WTC11 (cell line): ENCODE data around the gene PIGZ. TPM values are rescaled to one million over a fixed set of nuclear protein-coding genes. Genes with fewer than 3 reads are reported as not detected.

ENCODE experiments used
- ATAC-seq: fragments of 200-7000 bp; cut with Tn5 transposase; 2 replicates; pipeline ENCODE4 v1.10.0; 2021; ENCODE audit warnings: mild to moderate bottlenecking, moderate library complexity
- CTCF ChIA-PET: fragments of 300-600 bp; sonication (Branson Sonifier 250); formaldehyde crosslinking; loops from one replicate; lab custom pipeline; 2021; ENCODE audit warnings: antibody characterized with exemption; lab: Charles Lee
- POLR2A ChIA-PET: fragments of 350-600 bp; sonication (Branson Sonifier 250); formaldehyde crosslinking; loops from one replicate; lab custom pipeline; 2021; ENCODE audit warnings: antibody characterized with exemption; lab: Charles Lee
- DNase-seq: peaks from one replicate; pipeline ENCODE4 v3.0.0; 2021; ENCODE audit warnings: low spot score
- H3K27ac Mint-ChIP-seq: 2 replicates; pipeline ENCODE4 v1.8.0; 2021; ENCODE audit warnings: mixed read lengths
- H3K27me3 Mint-ChIP-seq: 2 replicates; pipeline ENCODE4 v1.8.0; 2021; ENCODE audit warnings: low read depth, mild to moderate bottlenecking, moderate library complexity, mixed read lengths
- H3K36me3 Mint-ChIP-seq: 2 replicates; pipeline ENCODE4 v1.8.0; 2021; ENCODE audit warnings: mixed read lengths
- H3K4me1 Mint-ChIP-seq: 2 replicates; pipeline ENCODE4 v1.8.0; 2022; ENCODE audit warnings: mixed read lengths
- H3K4me3 Mint-ChIP-seq: 2 replicates; pipeline ENCODE4 v1.8.0; 2021; ENCODE audit warnings: mild to moderate bottlenecking, moderate library complexity, mixed read lengths
- H3K9me3 Mint-ChIP-seq: 2 replicates; pipeline ENCODE4 v1.8.0; 2021; ENCODE audit warnings: mixed read lengths
- ELF4 ChIP-seq: sonication (generic); formaldehyde crosslinking; IDR thresholded peaks from 2 replicates; pipeline ENCODE4 v1.8.1; 2022; ENCODE audit warnings: low read depth, mild to moderate bottlenecking, moderate library complexity, missing genetic modification reagents
- ESRRA ChIP-seq: sonication (generic); formaldehyde crosslinking; IDR thresholded peaks from 2 replicates; pipeline ENCODE4 v1.8.1; 2022; ENCODE audit warnings: mild to moderate bottlenecking, missing genetic modification reagents, borderline replicate concordance
- GABPB1 ChIP-seq: sonication (generic); formaldehyde crosslinking; IDR thresholded peaks from 2 replicates; pipeline ENCODE4 v1.8.1; 2023; ENCODE audit warnings: mild to moderate bottlenecking, missing genetic modification reagents
- GRHL2 ChIP-seq: fragments of 250-450 bp; sonication (Bioruptor Pico); IDR thresholded peaks from 2 replicates; pipeline ENCODE4 v1.8.0; 2022; ENCODE audit warnings: mild to moderate bottlenecking, moderate library complexity; ENCODE audit not compliant: insufficient replicate concordance, severe bottlenecking
- JAZF1 ChIP-seq: fragments of 250-450 bp; sonication (Bioruptor Pico); IDR thresholded peaks from 2 replicates; pipeline ENCODE4 v1.9.0; 2021; ENCODE audit warnings: moderate library complexity, mild to moderate bottlenecking, inconsistent platforms
- NFATC4 ChIP-seq: fragments of 250-450 bp; sonication (Bioruptor Pico); IDR thresholded peaks from 2 replicates; pipeline ENCODE4 v1.9.0; 2021; ENCODE audit warnings: mild to moderate bottlenecking
- NR3C1 ChIP-seq: sonication (generic); formaldehyde crosslinking; conservative IDR thresholded peaks from 2 replicates; pipeline ENCODE4 v1.8.1; 2023; ENCODE audit warnings: low read depth, mild to moderate bottlenecking, missing genetic modification reagents
- OVOL2 ChIP-seq: fragments of 250-450 bp; sonication (Bioruptor Pico); IDR thresholded peaks from 2 replicates; pipeline ENCODE4 v1.9.0; 2021; ENCODE audit warnings: mild to moderate bottlenecking, borderline replicate concordance
- RELA ChIP-seq: sonication (generic); formaldehyde crosslinking; IDR thresholded peaks from 2 replicates; pipeline ENCODE4 v1.8.1; 2022; ENCODE audit warnings: missing genetic modification reagents, mild to moderate bottlenecking, borderline replicate concordance
- SP1 ChIP-seq: sonication (generic); formaldehyde crosslinking; conservative IDR thresholded peaks from 2 replicates; pipeline ENCODE4 v1.8.1; 2022; ENCODE audit warnings: missing genetic modification reagents
- TCF7 ChIP-seq: sonication (generic); formaldehyde crosslinking; IDR thresholded peaks from 2 replicates; pipeline ENCODE4 v1.8.0; 2022; ENCODE audit warnings: mild to moderate bottlenecking, low read depth, missing genetic modification reagents, moderate library complexity
- TEAD4 ChIP-seq: sonication (generic); formaldehyde crosslinking; IDR thresholded peaks from 2 replicates; pipeline ENCODE4 v1.8.0; 2022; ENCODE audit warnings: mild to moderate bottlenecking, missing genetic modification reagents
- TP53 ChIP-seq: sonication (generic); formaldehyde crosslinking; IDR thresholded peaks from 2 replicates; pipeline ENCODE4 v1.8.1; 2023; ENCODE audit warnings: mild to moderate bottlenecking, missing genetic modification reagents
- ZNF138 ChIP-seq: sonication (generic); formaldehyde crosslinking; conservative IDR thresholded peaks from 2 replicates; pipeline ENCODE4 v1.8.1; 2022; ENCODE audit warnings: mild to moderate bottlenecking, moderate library complexity, missing genetic modification reagents
- ZNF219 ChIP-seq: sonication (generic); formaldehyde crosslinking; IDR thresholded peaks from 2 replicates; pipeline ENCODE4 v1.8.0; 2023; ENCODE audit warnings: missing genetic modification reagents, mild to moderate bottlenecking, borderline replicate concordance
- ZNF263 ChIP-seq: sonication (generic); formaldehyde crosslinking; IDR thresholded peaks from 2 replicates; pipeline ENCODE4 v1.8.1; 2022; ENCODE audit warnings: low read depth, mild to moderate bottlenecking, moderate library complexity, missing genetic modification reagents
- ZNF423 ChIP-seq: fragments of 250-450 bp; sonication (Bioruptor Pico); IDR thresholded peaks from 2 replicates; pipeline ENCODE4 v2.1.2; 2022; ENCODE audit warnings: mild to moderate bottlenecking, moderate library complexity
- total RNA-seq: library from RNA; stranded (reverse); gene quantifications from 3 replicates; pipeline ENCODE4 v1.2.3, GENCODE V29; 2021
- TF ChIP-seq, protein P1 (sequence below): sonication (generic); formaldehyde crosslinking; IDR thresholded peaks from 2 replicates; pipeline ENCODE4 v1.8.0; 2022; ENCODE audit warnings: mild to moderate bottlenecking, missing genetic modification reagents
- TF ChIP-seq, protein P2 (sequence below): sonication (generic); formaldehyde crosslinking; IDR thresholded peaks from 2 replicates; pipeline ENCODE4 v1.8.0; 2022; ENCODE audit warnings: mild to moderate bottlenecking, missing genetic modification reagents
- TF ChIP-seq, protein P3 (sequence below): fragments of 250-450 bp; sonication (Bioruptor Pico); IDR thresholded peaks from 2 replicates; pipeline ENCODE4 v1.9.0; 2021; ENCODE audit warnings: mild to moderate bottlenecking
- TF ChIP-seq, protein P4 (sequence below): sonication (generic); formaldehyde crosslinking; IDR thresholded peaks from 2 replicates; pipeline ENCODE4 v1.8.1; 2022; ENCODE audit warnings: low read depth, missing genetic modification reagents, borderline replicate concordance
- TF ChIP-seq, protein P5 (sequence below): sonication (generic); formaldehyde crosslinking; IDR thresholded peaks from 2 replicates; pipeline ENCODE4 v1.8.1; 2023; ENCODE audit warnings: mild to moderate bottlenecking, missing genetic modification reagents, moderate library complexity
- TF ChIP-seq, protein P6 (sequence below): sonication (generic); formaldehyde crosslinking; IDR thresholded peaks from 2 replicates; pipeline ENCODE4 v1.8.1; 2022; ENCODE audit warnings: missing genetic modification reagents, borderline replicate concordance
- TF ChIP-seq, protein P7 (sequence below): sonication (generic); formaldehyde crosslinking; IDR thresholded peaks from 2 replicates; pipeline ENCODE4 v1.8.1; 2022; ENCODE audit warnings: mild to moderate bottlenecking, missing genetic modification reagents, moderate library complexity, borderline replicate concordance

The PIGZ gene
- total RNA-seq, 1 experiment from 2014 or later = 0.37 TPM

DNA sequence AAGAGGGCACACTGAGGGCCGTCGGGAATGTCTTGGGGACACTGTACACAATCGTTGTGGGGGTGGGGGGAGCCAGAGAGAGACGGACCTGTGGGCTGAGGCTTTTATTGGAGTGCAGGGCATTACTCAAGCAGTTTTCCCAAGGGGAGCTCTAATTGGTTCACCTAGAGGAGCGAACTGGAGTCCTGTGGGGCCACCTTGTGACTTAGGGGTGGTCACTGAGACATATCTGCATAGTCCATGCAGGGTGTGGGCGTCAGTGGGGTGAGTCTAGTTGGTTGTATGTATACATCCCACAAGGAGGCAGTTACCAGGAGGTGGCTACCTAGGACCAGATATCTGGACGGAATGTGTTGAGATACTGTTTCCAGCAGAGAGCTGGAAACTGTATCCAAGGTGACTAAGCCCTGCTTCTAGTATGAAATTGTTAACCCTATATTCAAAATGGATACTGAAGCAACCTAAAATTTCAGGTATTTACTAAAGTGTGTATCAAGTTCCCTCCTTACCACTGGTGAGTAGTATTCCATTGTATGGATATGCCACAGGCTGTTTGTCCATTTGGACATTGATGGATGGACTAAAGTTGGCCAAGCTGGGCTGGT is 2.6 kb upstream of the PIGZ start:
- Mint-ChIP-seq H3K27ac (no peak overlapping the region), H3K4me1 (peaks cover 10% of the 10 kb centered on the region), H3K9me3 (peaks cover 3% of the 10 kb centered on the region; the same call in 1 of the 2 replicates), H3K36me3 (peaks cover 3% of the 10 kb centered on the region; the same call in 1 of the 2 replicates), H3K27me3 (peaks cover 49% of the 10 kb centered on the region), H3K4me3 (no peak overlapping the region)
- ChIA-PET CTCF (interaction anchor here (1.1 kb wide), 1 partner anchor 23 kb away, joined by 3 read pairs; no protein-coding TSS in a partner anchor), POLR2A (no interaction called here)
- no peak for DNase-seq
- ATAC-seq = no peak
- no peak for TF ChIP-seq ZNF138
- TF ChIP-seq GABPB1 = no peak
- TF ChIP-seq, protein P1, sequence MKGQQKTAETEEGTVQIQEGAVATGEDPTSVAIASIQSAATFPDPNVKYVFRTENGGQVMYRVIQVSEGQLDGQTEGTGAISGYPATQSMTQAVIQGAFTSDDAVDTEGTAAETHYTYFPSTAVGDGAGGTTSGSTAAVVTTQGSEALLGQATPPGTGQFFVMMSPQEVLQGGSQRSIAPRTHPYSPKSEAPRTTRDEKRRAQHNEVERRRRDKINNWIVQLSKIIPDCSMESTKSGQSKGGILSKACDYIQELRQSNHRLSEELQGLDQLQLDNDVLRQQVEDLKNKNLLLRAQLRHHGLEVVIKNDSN (CRISPR knock-in tag) = no peak
- TF ChIP-seq, protein P2, sequence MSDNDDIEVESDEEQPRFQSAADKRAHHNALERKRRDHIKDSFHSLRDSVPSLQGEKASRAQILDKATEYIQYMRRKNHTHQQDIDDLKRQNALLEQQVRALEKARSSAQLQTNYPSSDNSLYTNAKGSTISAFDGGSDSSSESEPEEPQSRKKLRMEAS (CRISPR knock-in tag) = no peak
- no peak for TF ChIP-seq TCF7 (CRISPR knock-in tag)
- no peak for TF ChIP-seq RELA
- TF ChIP-seq, protein P3, sequence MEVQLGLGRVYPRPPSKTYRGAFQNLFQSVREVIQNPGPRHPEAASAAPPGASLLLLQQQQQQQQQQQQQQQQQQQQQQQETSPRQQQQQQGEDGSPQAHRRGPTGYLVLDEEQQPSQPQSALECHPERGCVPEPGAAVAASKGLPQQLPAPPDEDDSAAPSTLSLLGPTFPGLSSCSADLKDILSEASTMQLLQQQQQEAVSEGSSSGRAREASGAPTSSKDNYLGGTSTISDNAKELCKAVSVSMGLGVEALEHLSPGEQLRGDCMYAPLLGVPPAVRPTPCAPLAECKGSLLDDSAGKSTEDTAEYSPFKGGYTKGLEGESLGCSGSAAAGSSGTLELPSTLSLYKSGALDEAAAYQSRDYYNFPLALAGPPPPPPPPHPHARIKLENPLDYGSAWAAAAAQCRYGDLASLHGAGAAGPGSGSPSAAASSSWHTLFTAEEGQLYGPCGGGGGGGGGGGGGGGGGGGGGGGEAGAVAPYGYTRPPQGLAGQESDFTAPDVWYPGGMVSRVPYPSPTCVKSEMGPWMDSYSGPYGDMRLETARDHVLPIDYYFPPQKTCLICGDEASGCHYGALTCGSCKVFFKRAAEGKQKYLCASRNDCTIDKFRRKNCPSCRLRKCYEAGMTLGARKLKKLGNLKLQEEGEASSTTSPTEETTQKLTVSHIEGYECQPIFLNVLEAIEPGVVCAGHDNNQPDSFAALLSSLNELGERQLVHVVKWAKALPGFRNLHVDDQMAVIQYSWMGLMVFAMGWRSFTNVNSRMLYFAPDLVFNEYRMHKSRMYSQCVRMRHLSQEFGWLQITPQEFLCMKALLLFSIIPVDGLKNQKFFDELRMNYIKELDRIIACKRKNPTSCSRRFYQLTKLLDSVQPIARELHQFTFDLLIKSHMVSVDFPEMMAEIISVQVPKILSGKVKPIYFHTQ (CRISPR knock-in tag) = no peak
- TF ChIP-seq NFATC4 (CRISPR knock-in tag) = no peak
- TF ChIP-seq, protein P4, sequence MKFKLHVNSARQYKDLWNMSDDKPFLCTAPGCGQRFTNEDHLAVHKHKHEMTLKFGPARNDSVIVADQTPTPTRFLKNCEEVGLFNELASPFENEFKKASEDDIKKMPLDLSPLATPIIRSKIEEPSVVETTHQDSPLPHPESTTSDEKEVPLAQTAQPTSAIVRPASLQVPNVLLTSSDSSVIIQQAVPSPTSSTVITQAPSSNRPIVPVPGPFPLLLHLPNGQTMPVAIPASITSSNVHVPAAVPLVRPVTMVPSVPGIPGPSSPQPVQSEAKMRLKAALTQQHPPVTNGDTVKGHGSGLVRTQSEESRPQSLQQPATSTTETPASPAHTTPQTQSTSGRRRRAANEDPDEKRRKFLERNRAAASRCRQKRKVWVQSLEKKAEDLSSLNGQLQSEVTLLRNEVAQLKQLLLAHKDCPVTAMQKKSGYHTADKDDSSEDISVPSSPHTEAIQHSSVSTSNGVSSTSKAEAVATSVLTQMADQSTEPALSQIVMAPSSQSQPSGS (CRISPR knock-in tag) = no peak
- TF ChIP-seq TP53 (CRISPR knock-in tag) = no peak
- no peak for TF ChIP-seq ZNF219 (CRISPR knock-in tag)
- TF ChIP-seq OVOL2 = no peak
- TF ChIP-seq JAZF1 (CRISPR knock-in tag) = no peak
- TF ChIP-seq, protein P5, sequence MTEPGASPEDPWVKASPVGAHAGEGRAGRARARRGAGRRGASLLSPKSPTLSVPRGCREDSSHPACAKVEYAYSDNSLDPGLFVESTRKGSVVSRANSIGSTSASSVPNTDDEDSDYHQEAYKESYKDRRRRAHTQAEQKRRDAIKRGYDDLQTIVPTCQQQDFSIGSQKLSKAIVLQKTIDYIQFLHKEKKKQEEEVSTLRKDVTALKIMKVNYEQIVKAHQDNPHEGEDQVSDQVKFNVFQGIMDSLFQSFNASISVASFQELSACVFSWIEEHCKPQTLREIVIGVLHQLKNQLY = no peak
- TF ChIP-seq NR3C1 (CRISPR knock-in tag) = no peak
- no peak for TF ChIP-seq ZNF263 (CRISPR knock-in tag)

DNA sequence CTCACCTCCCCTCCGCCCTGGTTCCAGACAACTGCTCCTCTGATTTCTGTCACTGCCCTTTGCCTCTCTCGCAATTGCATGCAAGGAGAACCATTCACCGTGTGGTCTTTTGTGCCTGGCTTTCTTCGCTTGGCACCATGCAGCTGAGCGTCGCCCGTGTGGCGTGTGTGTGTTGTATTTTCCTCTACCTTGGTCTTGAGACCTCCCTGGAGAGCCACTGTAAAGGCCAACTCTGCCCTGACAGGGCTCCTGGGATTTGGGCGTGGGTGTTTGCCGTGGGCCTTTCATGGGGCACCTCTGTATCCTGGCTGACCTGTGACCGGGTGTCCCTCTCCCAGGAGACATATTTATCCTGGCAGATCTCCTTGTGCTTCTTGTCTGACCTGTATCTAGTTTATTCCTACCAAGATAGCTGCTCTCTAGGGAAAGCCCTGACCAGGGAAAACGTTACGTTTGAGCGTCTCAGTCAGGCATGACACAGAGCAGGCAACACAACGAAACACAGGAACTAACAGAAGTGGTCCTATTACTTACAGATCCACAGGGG is 2.0 kb upstream of the PIGZ start:
- Mint-ChIP-seq H3K4me3 (peak overlapping the region; percentile 61), H3K27ac (no peak overlapping the region), H3K36me3 (peaks cover 3% of the 10 kb centered on the region; the same call in 1 of the 2 replicates), H3K4me1 (peaks cover 10% of the 10 kb centered on the region), H3K27me3 (peaks cover 55% of the 10 kb centered on the region), H3K9me3 (peaks cover 3% of the 10 kb centered on the region; the same call in 1 of the 2 replicates)
- ChIA-PET POLR2A (no interaction called here), CTCF (interaction anchor here (1.1 to 1.4 kb wide), 4 partner anchors 11 to 361 kb away, joined by 3 to 7 read pairs (median 4); partner anchors contain the start of gene NCBP2)
- ATAC-seq (no peak), DNase-seq (no peak)
- TF ChIP-seq RELA = no peak
- TF ChIP-seq, protein P6, sequence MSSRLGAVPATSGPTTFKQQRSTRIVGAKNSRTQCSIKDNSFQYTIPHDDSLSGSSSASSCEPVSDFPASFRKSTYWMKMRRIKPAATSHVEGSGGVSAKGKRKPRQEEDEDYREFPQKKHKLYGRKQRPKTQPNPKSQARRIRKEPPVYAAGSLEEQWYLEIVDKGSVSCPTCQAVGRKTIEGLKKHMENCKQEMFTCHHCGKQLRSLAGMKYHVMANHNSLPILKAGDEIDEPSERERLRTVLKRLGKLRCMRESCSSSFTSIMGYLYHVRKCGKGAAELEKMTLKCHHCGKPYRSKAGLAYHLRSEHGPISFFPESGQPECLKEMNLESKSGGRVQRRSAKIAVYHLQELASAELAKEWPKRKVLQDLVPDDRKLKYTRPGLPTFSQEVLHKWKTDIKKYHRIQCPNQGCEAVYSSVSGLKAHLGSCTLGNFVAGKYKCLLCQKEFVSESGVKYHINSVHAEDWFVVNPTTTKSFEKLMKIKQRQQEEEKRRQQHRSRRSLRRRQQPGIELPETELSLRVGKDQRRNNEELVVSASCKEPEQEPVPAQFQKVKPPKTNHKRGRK (CRISPR knock-in tag) = no peak
- no peak for TF ChIP-seq GRHL2 (CRISPR knock-in tag)
- TF ChIP-seq, protein P7, sequence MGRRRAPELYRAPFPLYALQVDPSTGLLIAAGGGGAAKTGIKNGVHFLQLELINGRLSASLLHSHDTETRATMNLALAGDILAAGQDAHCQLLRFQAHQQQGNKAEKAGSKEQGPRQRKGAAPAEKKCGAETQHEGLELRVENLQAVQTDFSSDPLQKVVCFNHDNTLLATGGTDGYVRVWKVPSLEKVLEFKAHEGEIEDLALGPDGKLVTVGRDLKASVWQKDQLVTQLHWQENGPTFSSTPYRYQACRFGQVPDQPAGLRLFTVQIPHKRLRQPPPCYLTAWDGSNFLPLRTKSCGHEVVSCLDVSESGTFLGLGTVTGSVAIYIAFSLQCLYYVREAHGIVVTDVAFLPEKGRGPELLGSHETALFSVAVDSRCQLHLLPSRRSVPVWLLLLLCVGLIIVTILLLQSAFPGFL (CRISPR knock-in tag) = no peak
- no peak for TF ChIP-seq SP1 (CRISPR knock-in tag)
- TF ChIP-seq, protein P2 (CRISPR knock-in tag) = no peak
- TF ChIP-seq ELF4 = no peak
- TF ChIP-seq TEAD4 (CRISPR knock-in tag) = no peak
- no peak for TF ChIP-seq ESRRA
- TF ChIP-seq ZNF423 (CRISPR knock-in tag) = no peak
